HepG2 (cell line): ENCODE measurements around the gene CHP1. TPM values are rescaled to one million over a fixed set of nuclear protein-coding genes. Genes with fewer than 3 reads are reported as not detected.

Source experiments
- FOXO1 ChIP-seq: sonication (generic); formaldehyde crosslinking; IDR thresholded peaks from 2 replicates; pipeline ENCODE4 v1.4.0; 2020; ENCODE audit warnings: missing genetic modification reagents
- HES4 ChIP-seq: sonication (generic); formaldehyde crosslinking; IDR thresholded peaks from 2 replicates; pipeline ENCODE4 v1.9.0; 2021; ENCODE audit warnings: mild to moderate bottlenecking, missing genetic modification reagents, borderline replicate concordance
- JUND ChIP-seq: sonication (generic); formaldehyde crosslinking; IDR thresholded peaks from 2 replicates; pipeline ENCODE4 v1.8.0; 2022; ENCODE audit warnings: mild to moderate bottlenecking, missing genetic modification reagents
- MEF2D ChIP-seq: sonication (generic); formaldehyde crosslinking; IDR thresholded peaks from 2 replicates; pipeline ENCODE4 v1.5.1; 2020; ENCODE audit warnings: mild to moderate bottlenecking, missing genetic modification reagents
- NFE2L1 ChIP-seq: sonication (generic); formaldehyde crosslinking; IDR thresholded peaks from 2 replicates; pipeline ENCODE4 v1.4.0; 2020; ENCODE audit warnings: missing genetic modification reagents, mild to moderate bottlenecking, borderline replicate concordance
- NFYC ChIP-seq: IDR thresholded peaks from 2 replicates; pipeline ENCODE4 v1.6.1; 2016; ENCODE audit warnings: missing genetic modification reagents, missing compliant biosample characterization
- RXRB ChIP-seq: IDR thresholded peaks from 2 replicates; pipeline ENCODE4 v1.6.1; 2016; ENCODE audit warnings: borderline replicate concordance, missing genetic modification reagents, missing compliant biosample characterization
- TBP ChIP-seq: sonication (generic); formaldehyde crosslinking; IDR thresholded peaks from 2 replicates; pipeline ENCODE4 v1.5.0; 2020; ENCODE audit warnings: missing genetic modification reagents
- TMF1 ChIP-seq: sonication (generic); formaldehyde crosslinking; IDR thresholded peaks from 2 replicates; pipeline ENCODE4 v1.8.1; 2022; ENCODE audit warnings: low read depth, missing genetic modification reagents
- ZBTB42 ChIP-seq: sonication (generic); formaldehyde crosslinking; IDR thresholded peaks from 2 replicates; pipeline ENCODE4 v1.5.0; 2020; ENCODE audit warnings: mild to moderate bottlenecking, missing genetic modification reagents
- ZFP41 ChIP-seq: sonication (generic); formaldehyde crosslinking; IDR thresholded peaks from 2 replicates; pipeline ENCODE4 v1.4.0; 2020; ENCODE audit warnings: mild to moderate bottlenecking, missing genetic modification reagents, borderline replicate concordance
- ZNF772 ChIP-seq: sonication (generic); formaldehyde crosslinking; IDR thresholded peaks from 2 replicates; pipeline ENCODE4 v1.5.0; 2020; ENCODE audit warnings: mild to moderate bottlenecking, missing genetic modification reagents
- ZNF790 ChIP-seq: sonication (generic); formaldehyde crosslinking; IDR thresholded peaks from 2 replicates; pipeline ENCODE4 v1.8.0; 2022; ENCODE audit warnings: missing genetic modification reagents, mild to moderate bottlenecking, borderline replicate concordance
- polyA plus RNA-seq, 8 experiments: library from polyadenylated mRNA; depleted of rRNA in 3 of 8; stranded (reverse) in 7 of 8; unstranded in 1 of 8; fragments of >200 nt; fragmentation: Illumina TruSeq in 4 of 8; extraction: Trizol in 4 of 8; gene quantifications; 2 replicates each; pipeline versions ENCODE4 v1.2.1 to v1.2.3, GENCODE V29; 2011 to 2016; ENCODE audit warnings: low read depth in 4 of 8, missing spikeins in 1 of 8, mixed read lengths in 1 of 8; ENCODE audit not compliant: insufficient read depth in 1 of 8
- total RNA-seq, 5 experiments: library from RNA; depleted of rRNA; stranded (reverse); fragments of >200 nt; fragmentation: Illumina TruSeq; extraction: Trizol; gene quantifications; 2 replicates each; pipeline ENCODE4 v1.2.3, GENCODE V29; 2016; ENCODE audit warnings: low read depth in 1 of 5
- TF ChIP-seq, protein P1 (sequence below): IDR thresholded peaks from 2 replicates; pipeline ENCODE4 v1.4.0; 2020; ENCODE audit warnings: mild to moderate bottlenecking, missing genetic modification reagents
- TF ChIP-seq, protein P2 (sequence below): sonication (generic); formaldehyde crosslinking; IDR thresholded peaks from 2 replicates; pipeline ENCODE4 v1.4.0; 2020; ENCODE audit warnings: missing genetic modification reagents
- TF ChIP-seq, protein P3 (sequence below): sonication (generic); formaldehyde crosslinking; IDR thresholded peaks from 2 replicates; pipeline ENCODE4 v1.4.0; 2020; ENCODE audit warnings: missing genetic modification reagents, borderline replicate concordance
- TF ChIP-seq, protein P4 (sequence below): sonication (generic); formaldehyde crosslinking; IDR thresholded peaks from 2 replicates; pipeline ENCODE4 v1.5.1; 2020; ENCODE audit warnings: missing genetic modification reagents, mild to moderate bottlenecking, borderline replicate concordance

CHP1 gene
- total and polyA plus RNA-seq, 2 of the 13 experiments (the other 11 are each of a cell fraction or from before 2014, with no cell fraction given): 49.6 to 76.4 TPM

DNA sequence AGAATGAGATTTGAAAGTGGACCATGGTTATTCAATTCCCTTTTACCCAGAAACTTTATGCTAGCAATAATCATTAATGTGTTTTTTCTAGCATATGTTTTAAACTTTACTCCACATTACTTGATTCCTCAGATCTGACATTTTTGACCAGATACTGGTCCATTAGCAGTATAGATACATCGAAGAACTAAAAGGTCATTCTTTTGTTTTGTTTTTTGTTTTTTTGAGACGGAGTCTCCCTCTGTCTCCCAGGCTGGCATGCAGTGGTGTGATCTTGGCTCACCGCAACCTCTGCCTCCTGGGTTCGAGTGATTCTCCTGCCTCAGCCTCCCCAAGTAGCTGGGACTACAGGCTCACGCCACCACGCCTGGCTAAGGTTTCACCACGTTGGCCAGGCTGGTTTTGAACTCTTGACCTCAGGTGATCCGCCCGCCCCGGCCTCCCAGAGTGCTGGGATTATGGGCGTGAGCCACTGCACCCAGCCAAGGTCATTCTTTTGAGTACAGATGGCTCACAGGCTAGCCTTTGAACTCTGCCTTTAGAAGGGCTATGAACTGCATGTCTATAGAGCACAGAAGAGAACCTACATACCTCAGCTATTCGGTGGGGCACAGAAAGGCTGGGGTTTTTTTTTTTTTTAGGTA lies 28.6 kb downstream of the CHP1 start (continued):
- TF ChIP-seq, protein P1, sequence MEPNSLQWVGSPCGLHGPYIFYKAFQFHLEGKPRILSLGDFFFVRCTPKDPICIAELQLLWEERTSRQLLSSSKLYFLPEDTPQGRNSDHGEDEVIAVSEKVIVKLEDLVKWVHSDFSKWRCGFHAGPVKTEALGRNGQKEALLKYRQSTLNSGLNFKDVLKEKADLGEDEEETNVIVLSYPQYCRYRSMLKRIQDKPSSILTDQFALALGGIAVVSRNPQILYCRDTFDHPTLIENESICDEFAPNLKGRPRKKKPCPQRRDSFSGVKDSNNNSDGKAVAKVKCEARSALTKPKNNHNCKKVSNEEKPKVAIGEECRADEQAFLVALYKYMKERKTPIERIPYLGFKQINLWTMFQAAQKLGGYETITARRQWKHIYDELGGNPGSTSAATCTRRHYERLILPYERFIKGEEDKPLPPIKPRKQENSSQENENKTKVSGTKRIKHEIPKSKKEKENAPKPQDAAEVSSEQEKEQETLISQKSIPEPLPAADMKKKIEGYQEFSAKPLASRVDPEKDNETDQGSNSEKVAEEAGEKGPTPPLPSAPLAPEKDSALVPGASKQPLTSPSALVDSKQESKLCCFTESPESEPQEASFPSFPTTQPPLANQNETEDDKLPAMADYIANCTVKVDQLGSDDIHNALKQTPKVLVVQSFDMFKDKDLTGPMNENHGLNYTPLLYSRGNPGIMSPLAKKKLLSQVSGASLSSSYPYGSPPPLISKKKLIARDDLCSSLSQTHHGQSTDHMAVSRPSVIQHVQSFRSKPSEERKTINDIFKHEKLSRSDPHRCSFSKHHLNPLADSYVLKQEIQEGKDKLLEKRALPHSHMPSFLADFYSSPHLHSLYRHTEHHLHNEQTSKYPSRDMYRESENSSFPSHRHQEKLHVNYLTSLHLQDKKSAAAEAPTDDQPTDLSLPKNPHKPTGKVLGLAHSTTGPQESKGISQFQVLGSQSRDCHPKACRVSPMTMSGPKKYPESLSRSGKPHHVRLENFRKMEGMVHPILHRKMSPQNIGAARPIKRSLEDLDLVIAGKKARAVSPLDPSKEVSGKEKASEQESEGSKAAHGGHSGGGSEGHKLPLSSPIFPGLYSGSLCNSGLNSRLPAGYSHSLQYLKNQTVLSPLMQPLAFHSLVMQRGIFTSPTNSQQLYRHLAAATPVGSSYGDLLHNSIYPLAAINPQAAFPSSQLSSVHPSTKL (CRISPR knock-in tag): peak; percentile 97
- TF ChIP-seq, protein P2, sequence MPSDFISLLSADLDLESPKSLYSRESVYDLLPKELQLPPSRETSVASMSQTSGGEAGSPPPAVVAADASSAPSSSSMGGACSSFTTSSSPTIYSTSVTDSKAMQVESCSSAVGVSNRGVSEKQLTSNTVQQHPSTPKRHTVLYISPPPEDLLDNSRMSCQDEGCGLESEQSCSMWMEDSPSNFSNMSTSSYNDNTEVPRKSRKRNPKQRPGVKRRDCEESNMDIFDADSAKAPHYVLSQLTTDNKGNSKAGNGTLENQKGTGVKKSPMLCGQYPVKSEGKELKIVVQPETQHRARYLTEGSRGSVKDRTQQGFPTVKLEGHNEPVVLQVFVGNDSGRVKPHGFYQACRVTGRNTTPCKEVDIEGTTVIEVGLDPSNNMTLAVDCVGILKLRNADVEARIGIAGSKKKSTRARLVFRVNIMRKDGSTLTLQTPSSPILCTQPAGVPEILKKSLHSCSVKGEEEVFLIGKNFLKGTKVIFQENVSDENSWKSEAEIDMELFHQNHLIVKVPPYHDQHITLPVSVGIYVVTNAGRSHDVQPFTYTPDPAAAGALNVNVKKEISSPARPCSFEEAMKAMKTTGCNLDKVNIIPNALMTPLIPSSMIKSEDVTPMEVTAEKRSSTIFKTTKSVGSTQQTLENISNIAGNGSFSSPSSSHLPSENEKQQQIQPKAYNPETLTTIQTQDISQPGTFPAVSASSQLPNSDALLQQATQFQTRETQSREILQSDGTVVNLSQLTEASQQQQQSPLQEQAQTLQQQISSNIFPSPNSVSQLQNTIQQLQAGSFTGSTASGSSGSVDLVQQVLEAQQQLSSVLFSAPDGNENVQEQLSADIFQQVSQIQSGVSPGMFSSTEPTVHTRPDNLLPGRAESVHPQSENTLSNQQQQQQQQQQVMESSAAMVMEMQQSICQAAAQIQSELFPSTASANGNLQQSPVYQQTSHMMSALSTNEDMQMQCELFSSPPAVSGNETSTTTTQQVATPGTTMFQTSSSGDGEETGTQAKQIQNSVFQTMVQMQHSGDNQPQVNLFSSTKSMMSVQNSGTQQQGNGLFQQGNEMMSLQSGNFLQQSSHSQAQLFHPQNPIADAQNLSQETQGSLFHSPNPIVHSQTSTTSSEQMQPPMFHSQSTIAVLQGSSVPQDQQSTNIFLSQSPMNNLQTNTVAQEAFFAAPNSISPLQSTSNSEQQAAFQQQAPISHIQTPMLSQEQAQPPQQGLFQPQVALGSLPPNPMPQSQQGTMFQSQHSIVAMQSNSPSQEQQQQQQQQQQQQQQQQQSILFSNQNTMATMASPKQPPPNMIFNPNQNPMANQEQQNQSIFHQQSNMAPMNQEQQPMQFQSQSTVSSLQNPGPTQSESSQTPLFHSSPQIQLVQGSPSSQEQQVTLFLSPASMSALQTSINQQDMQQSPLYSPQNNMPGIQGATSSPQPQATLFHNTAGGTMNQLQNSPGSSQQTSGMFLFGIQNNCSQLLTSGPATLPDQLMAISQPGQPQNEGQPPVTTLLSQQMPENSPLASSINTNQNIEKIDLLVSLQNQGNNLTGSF (CRISPR knock-in tag): no peak
- TF ChIP-seq ZNF790 (CRISPR knock-in tag) (no peak), ZNF772 (peak; percentile 52; the same call in 1 of the 2 replicates), HES4 (CRISPR knock-in tag) (no peak), TBP (no peak), ZFP41 (CRISPR knock-in tag) (no peak), TMF1 (CRISPR knock-in tag) (no peak), MEF2D (CRISPR knock-in tag) (peak; percentile 74), ZBTB42 (CRISPR knock-in tag) (no peak; the same call in 1 of the 2 replicates), NFE2L1 (CRISPR knock-in tag) (no peak), FOXO1 (CRISPR knock-in tag) (peak; percentile 80), RXRB (CRISPR knock-in tag) (peak; percentile 97), NFYC (peak; percentile 50; the same call in 1 of the 2 replicates), JUND (CRISPR knock-in tag) (no peak)
- TF ChIP-seq, protein P3, sequence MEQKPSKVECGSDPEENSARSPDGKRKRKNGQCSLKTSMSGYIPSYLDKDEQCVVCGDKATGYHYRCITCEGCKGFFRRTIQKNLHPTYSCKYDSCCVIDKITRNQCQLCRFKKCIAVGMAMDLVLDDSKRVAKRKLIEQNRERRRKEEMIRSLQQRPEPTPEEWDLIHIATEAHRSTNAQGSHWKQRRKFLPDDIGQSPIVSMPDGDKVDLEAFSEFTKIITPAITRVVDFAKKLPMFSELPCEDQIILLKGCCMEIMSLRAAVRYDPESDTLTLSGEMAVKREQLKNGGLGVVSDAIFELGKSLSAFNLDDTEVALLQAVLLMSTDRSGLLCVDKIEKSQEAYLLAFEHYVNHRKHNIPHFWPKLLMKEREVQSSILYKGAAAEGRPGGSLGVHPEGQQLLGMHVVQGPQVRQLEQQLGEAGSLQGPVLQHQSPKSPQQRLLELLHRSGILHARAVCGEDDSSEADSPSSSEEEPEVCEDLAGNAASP (CRISPR knock-in tag): peak; percentile 95
- TF ChIP-seq, protein P4, sequence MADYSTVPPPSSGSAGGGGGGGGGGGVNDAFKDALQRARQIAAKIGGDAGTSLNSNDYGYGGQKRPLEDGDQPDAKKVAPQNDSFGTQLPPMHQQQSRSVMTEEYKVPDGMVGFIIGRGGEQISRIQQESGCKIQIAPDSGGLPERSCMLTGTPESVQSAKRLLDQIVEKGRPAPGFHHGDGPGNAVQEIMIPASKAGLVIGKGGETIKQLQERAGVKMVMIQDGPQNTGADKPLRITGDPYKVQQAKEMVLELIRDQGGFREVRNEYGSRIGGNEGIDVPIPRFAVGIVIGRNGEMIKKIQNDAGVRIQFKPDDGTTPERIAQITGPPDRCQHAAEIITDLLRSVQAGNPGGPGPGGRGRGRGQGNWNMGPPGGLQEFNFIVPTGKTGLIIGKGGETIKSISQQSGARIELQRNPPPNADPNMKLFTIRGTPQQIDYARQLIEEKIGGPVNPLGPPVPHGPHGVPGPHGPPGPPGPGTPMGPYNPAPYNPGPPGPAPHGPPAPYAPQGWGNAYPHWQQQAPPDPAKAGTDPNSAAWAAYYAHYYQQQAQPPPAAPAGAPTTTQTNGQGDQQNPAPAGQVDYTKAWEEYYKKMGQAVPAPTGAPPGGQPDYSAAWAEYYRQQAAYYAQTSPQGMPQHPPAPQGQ (CRISPR knock-in tag): no peak
